Epithelial cell of umbilical artery (primary cell): ENCODE data around the gene CLPX. TPM values are rescaled to one million over a fixed set of nuclear protein-coding genes. Genes with fewer than 3 reads are reported as not detected.

Experiments used
- total RNA-seq: library from RNA; depleted of rRNA; stranded (reverse); fragments of >200 nt; gene quantifications from 2 replicates; pipeline ENCODE4 v1.2.3, GENCODE V29; 2014

Gene CLPX
- 40.9 and 57.4 TPM in 2 replicates for total RNA-seq

GRCh38 chr15:65184868-65185717 lies at the start of gene CLPX:
Gene CLPX (minus strand): TSS chr15:65185342. CDS start chr15:65185153, 189 bp downstream.

GRCh38 chr15:65210770-65211481 lies 25.8 kb upstream of the CLPX start, which contains the start of gene CILP:
Gene CILP (minus strand): TSS chr15:65211473. CDS start chr15:65209755, 1,718 bp downstream.

GRCh38 chr15:65133548-65134200 lies 51.5 kb downstream of the CLPX start, which contains the start of gene PDCD7:
Gene PDCD7 (minus strand): TSS chr15:65133808. CDS start chr15:65133781, 27 bp downstream.

GRCh38 chr15:65115086-65115485 lies 70.1 kb downstream of the CLPX start, which contains the start of gene UBAP1L:
Gene UBAP1L (minus strand): TSS chr15:65115200. CDS start chr15:65106215, 8,985 bp downstream.

Other genes with a start within 250 kb of the CLPX start
- 59.1 and 72.6 TPM in 2 replicates for gene SPG21, start 195.4 kb downstream of the CLPX start, total RNA-seq
- 21.3 and 22.1 TPM in 2 replicates for gene MTFMT, start 155.7 kb downstream of the CLPX start, total RNA-seq
- gene SLC51B, start 140.0 kb downstream of the CLPX start, total RNA-seq: not detected in 2 replicates
- gene RASL12, start 117.4 kb downstream of the CLPX start, total RNA-seq: 0.32 TPM in 1 of 2 replicates, not detected in the other
- gene KBTBD13, start 108.6 kb downstream of the CLPX start, total RNA-seq: not detected in 2 replicates
- 0.65 and 1.1 TPM in 2 replicates for gene UBAP1L, start 70.1 kb downstream of the CLPX start, total RNA-seq
- gene PDCD7, start 51.5 kb downstream of the CLPX start, total RNA-seq: 13.0 and 18.2 TPM in 2 replicates
- not detected in 2 replicates for gene CILP, start 26.1 kb upstream of the CLPX start, total RNA-seq
- 0.97 and 1.1 TPM in 2 replicates for gene PARP16, start 101.5 kb upstream of the CLPX start, total RNA-seq
- gene RNU5A-1, start 110.7 kb upstream of the CLPX start, total RNA-seq: not detected in 2 replicates
- not detected in 2 replicates for gene RNU5B-1, start 119.3 kb upstream of the CLPX start, total RNA-seq
- gene IGDCC3, start 192.7 kb upstream of the CLPX start, total RNA-seq: not detected in 2 replicates
- gene IGDCC4, start 237.6 kb upstream of the CLPX start, total RNA-seq: under 0.01 TPM in 2 replicates